T-helper 1 cell treated with Interleukin-12 subunit alpha and Interleukin-12 subunit beta and Interleukin-4 antibody, amounts not matched to agents 30 ng/mL and 1 ng/mL, for 36 hours (primary cell): ENCODE measurements around the gene OMG. TPM values are rescaled to one million over a fixed set of nuclear protein-coding genes. Genes with fewer than 3 reads are reported as not detected.
"Not testable (repeated sequence)": the region's sequence is repeated elsewhere in the genome, so short reads cannot be mapped to it uniquely, and the experiment has no call there.

ENCODE experiments used
- intact Hi-C: fragments of 100-400 bp; cut with micrococcal nuclease; formaldehyde crosslinking; loops from one replicate; pipeline ENCODE4 v1.15.1; 2024
- total RNA-seq: library from RNA; stranded (reverse); gene quantifications from 2 replicates; pipeline ENCODE4 v1.2.3, GENCODE V29; 2022

The OMG gene
- 0.25 and 0.61 TPM in 2 replicates for total RNA-seq

GRCh38 chr17:31297090-31297489 lies at the start of gene OMG:
Gene OMG (minus strand): TSS chr17:31297239. CDS start chr17:31296331, 908 bp downstream.
- intact Hi-C loops = no loop called here

GRCh38 chr17:31345191-31345747 lies 48.2 kb upstream of the OMG start:
- intact Hi-C loops = not testable (repeated sequence)

GRCh38 chr17:31339906-31340661 lies 43.0 kb upstream of the OMG start:
- intact Hi-C loops = no loop called here

GRCh38 chr17:31329221-31329620 lies 32.2 kb upstream of the OMG start:
- intact Hi-C loops = no loop called here

- intact Hi-C loops = no loop called here
Measured at GRCh38 chr17:31328160-31328535, 31.1 kb upstream of the OMG start.

GRCh38 chr17:31327534-31328159 lies 30.6 kb upstream of the OMG start:
- intact Hi-C loops = no loop called here

- intact Hi-C loops = loop anchor here (5.0 kb wide), 2 partner anchors 316 to 501 kb away; partner anchors contain the start of gene CRLF3
Measured at GRCh38 chr17:31323551-31323950, 26.5 kb upstream of the OMG start.

GRCh38 chr17:31321966-31322365 lies 24.9 kb upstream of the OMG start:
- intact Hi-C loops = loop anchor here (1.0 to 5.0 kb wide), 7 partner anchors 12 to 500 kb away; partner anchors contain the start of gene CRLF3

GRCh38 chr17:31321481-31321880 lies 24.4 kb upstream of the OMG start, which contains the start of gene EVI2A:
Gene EVI2A (minus strand): TSS chr17:31321622. CDS start chr17:31319013, 2,609 bp downstream.
- intact Hi-C loops = loop anchor here (1.0 to 5.0 kb wide), 7 partner anchors 11 to 499 kb away; partner anchors contain the start of gene CRLF3

- intact Hi-C loops = loop anchor here (1.0 to 5.0 kb wide), 7 partner anchors 10 to 498 kb away; partner anchors contain the start of gene CRLF3
Measured at GRCh38 chr17:31320791-31321190, 23.8 kb upstream of the OMG start.

GRCh38 chr17:31320241-31320640 lies 23.2 kb upstream of the OMG start:
- intact Hi-C loops = loop anchor here (2.0 to 5.0 kb wide), 4 partner anchors 13 to 498 kb away; partner anchors contain the start of gene CRLF3

GRCh38 chr17:31318851-31319661 lies 22.0 kb upstream of the OMG start:
- intact Hi-C loops = loop anchor here (5.0 to 10.0 kb wide), 2 partner anchors 942 to 1036 kb away; partner anchors contain the start of genes CPD and ZNF207

GRCh38 chr17:31318298-31318801 lies 21.3 kb upstream of the OMG start:
- intact Hi-C loops = loop anchor here (5.0 to 10.0 kb wide), 2 partner anchors 941 to 1036 kb away; partner anchors contain the start of genes CPD and ZNF207

GRCh38 chr17:31314782-31315100 lies 17.7 kb upstream of the OMG start:
- intact Hi-C loops = loop anchor here (5.0 to 10.0 kb wide), 8 partner anchors 157 to 1040 kb away; partner anchors contain the start of genes ATAD5, CPD, TEFM and UTP6

- intact Hi-C loops = loop anchor here (5.0 to 10.0 kb wide), 7 partner anchors 157 to 1041 kb away; partner anchors contain the start of genes ATAD5, TEFM, UTP6 and ZNF207
Measured at GRCh38 chr17:31313982-31314781, 17.1 kb upstream of the OMG start, which contains the start of gene EVI2B. Gene EVI2B (minus strand): TSS chr17:31314054. CDS start chr17:31305609, 8,445 bp downstream.

- intact Hi-C loops = loop anchor here (5.0 to 10.0 kb wide), 7 partner anchors 155 to 1043 kb away; partner anchors contain the start of genes ATAD5, TEFM, UTP6 and ZNF207
Measured at GRCh38 chr17:31312223-31312622, 15.2 kb upstream of the OMG start.

- intact Hi-C loops = loop anchor here (5.0 to 10.0 kb wide), 7 partner anchors 154 to 1043 kb away; partner anchors contain the start of genes ATAD5, TEFM, UTP6 and ZNF207
Measured at GRCh38 chr17:31311526-31311925, 14.5 kb upstream of the OMG start.

GRCh38 chr17:31310886-31311285 lies 13.8 kb upstream of the OMG start:
- intact Hi-C loops = loop anchor here (1.0 to 10.0 kb wide), 9 partner anchors 10 to 1044 kb away; partner anchors contain the start of genes ATAD5, EVI2A, TEFM and UTP6

GRCh38 chr17:31310260-31310659 lies 13.2 kb upstream of the OMG start:
- intact Hi-C loops = loop anchor here (1.0 to 10.0 kb wide), 9 partner anchors 11 to 1045 kb away; partner anchors contain the start of genes ATAD5, EVI2A, TEFM and UTP6
